SK-N-SH (cell line): ENCODE results near the gene CHMP1A. TPM values are rescaled to one million over a fixed set of nuclear protein-coding genes. Genes with fewer than 3 reads are reported as not detected.
"Not testable (repeated sequence)": the region's sequence is repeated elsewhere in the genome, so short reads cannot be mapped to it uniquely, and the experiment has no call there.

Experiments
- CTCF ChIA-PET: fragments of 300-600, 350-600 bp; formaldehyde crosslinking; extraction: SDS; loops from one replicate; lab custom pipeline; 2021; lab: Yijun Ruan, JAX
- POLR2A ChIA-PET: fragments of 350-600 bp; sonication (Branson Sonifier 250); formaldehyde crosslinking; extraction: SDS; loops from one replicate; lab custom pipeline; 2020; ENCODE audit warnings: antibody characterized with exemption, inconsistent platforms; lab: Yijun Ruan, JAX
- DNase-seq: peaks from one replicate; pipeline ENCODE4 v3.0.0; 2012
- H2AFZ ChIP-seq: fragments of 200-600 bp; sonication (generic); 2 replicates; pipeline ENCODE4 v1.8.1; 2016; ENCODE audit warnings: antibody characterized with exemption, mild to moderate bottlenecking, low read depth
- H3F3A ChIP-seq: fragments of 200-600 bp; sonication (generic); replicated peaks from 2 replicates; pipeline ENCODE3; 2016; ENCODE audit warnings: antibody characterized with exemption, mild to moderate bottlenecking; ENCODE audit not compliant: insufficient read depth
- H3K27ac ChIP-seq, 2 experiments: fragments of 200-500 bp in 1 of 2; fragments of 200-600 bp in 1 of 2; sonication (Bioruptor generic) in 1 of 2; sonication (generic), shearing (Covaris generic) in 1 of 2; 2 replicates each; pipeline versions ENCODE4 v1.5.1 to v1.6.1; 2014 to 2016; ENCODE audit warnings: low read depth in 2 of 2, inconsistent platforms in 1 of 2, low read length in 1 of 2, mild to moderate bottlenecking in 1 of 2, mixed read lengths in 1 of 2
- H3K27me3 ChIP-seq: fragments of 200-600 bp; sonication (generic), shearing (Covaris generic); 2 replicates; pipeline ENCODE4 v1.6.1; 2016; ENCODE audit warnings: mixed run types; ENCODE audit not compliant: insufficient read depth
- H3K36me3 ChIP-seq, 2 experiments: fragments of 200-500 bp in 1 of 2; fragments of 200-600 bp in 1 of 2; sonication (Bioruptor generic) in 1 of 2; sonication (generic) in 1 of 2; replicated peaks in 1 of 2; 2 replicates each; pipeline versions ENCODE3 to v1.5.1; 2014 to 2016; ENCODE audit warnings: low read length in 1 of 2, mild to moderate bottlenecking in 1 of 2; ENCODE audit not compliant: insufficient read depth in 2 of 2, control insufficient read depth in 1 of 2
- H3K4me1 ChIP-seq, 2 experiments: fragments of 200-500 bp in 1 of 2; fragments of 200-600 bp in 1 of 2; sonication (Bioruptor generic) in 1 of 2; sonication (generic), shearing (Covaris generic) in 1 of 2; 2 replicates each; pipeline versions ENCODE4 v1.5.1 to v1.6.1; 2014 to 2016; ENCODE audit warnings: low read depth in 1 of 2, low read length in 1 of 2, mixed run types in 1 of 2; ENCODE audit not compliant: insufficient read depth in 2 of 2, control insufficient read depth in 1 of 2
- H3K4me2 ChIP-seq: fragments of 200-600 bp; sonication (generic), shearing (Covaris generic); 2 replicates; pipeline ENCODE4 v1.6.1; 2017; ENCODE audit warnings: mixed run types
- H3K4me3 ChIP-seq, 2 experiments: fragments of 200-500 bp in 1 of 2; fragments of 200-600 bp in 1 of 2; sonication (Bioruptor generic) in 1 of 2; sonication (generic), shearing (Covaris generic) in 1 of 2; 2 replicates each; pipeline versions ENCODE4 v1.5.1 to v1.8.1; 2014 to 2016; ENCODE audit warnings: low read depth in 2 of 2, inconsistent platforms in 1 of 2, low read length in 1 of 2, mild to moderate bottlenecking in 1 of 2, mixed read lengths in 1 of 2, moderate library complexity in 1 of 2
- H3K79me2 ChIP-seq: fragments of 200-600 bp; sonication (generic); 2 replicates; pipeline ENCODE4 v1.8.1; 2017; ENCODE audit warnings: mild to moderate bottlenecking; ENCODE audit not compliant: insufficient read depth
- H3K9ac ChIP-seq: fragments of 200-600 bp; sonication (generic); 2 replicates; pipeline ENCODE4 v1.6.1; 2017; ENCODE audit warnings: mixed run types
- H3K9me2 ChIP-seq: fragments of 200-600 bp; sonication (generic); 2 replicates; pipeline ENCODE4 v1.6.1; 2017; ENCODE audit warnings: mixed run types
- H3K9me3 ChIP-seq: fragments of 200-600 bp; sonication (generic); 2 replicates; pipeline ENCODE4 v1.6.1; 2017; ENCODE audit warnings: mixed run types, mild to moderate bottlenecking, moderate library complexity
- H4K20me1 ChIP-seq: fragments of 200-600 bp; sonication (generic); 2 replicates; pipeline ENCODE4 v1.6.1; 2017; ENCODE audit warnings: mild to moderate bottlenecking, mixed run types; ENCODE audit not compliant: insufficient read depth
- EP300 ChIP-seq, 2 experiments: IDR thresholded peaks; 2 replicates each; pipeline versions ENCODE4 v1.4.0 to v1.6.1; 2012; ENCODE audit warnings: borderline replicate concordance in 1 of 2, low read depth in 1 of 2, low read length in 1 of 2
- FOSL2 ChIP-seq: IDR thresholded peaks from 2 replicates; pipeline ENCODE4 v1.4.0; 2012; ENCODE audit warnings: low read depth, mild to moderate bottlenecking, moderate library complexity, borderline replicate concordance
- JUND ChIP-seq: IDR thresholded peaks from 2 replicates; pipeline ENCODE4 v1.4.0; 2012
- NFIC ChIP-seq: IDR thresholded peaks from 2 replicates; pipeline ENCODE4 v1.4.0; 2012; ENCODE audit warnings: borderline replicate concordance
- RCOR1 ChIP-seq: fragments of 150-350 bp; IDR thresholded peaks from 2 replicates; pipeline ENCODE4 v1.6.1; 2017; ENCODE audit warnings: antibody characterized with exemption, low read length
- SIN3A ChIP-seq: IDR thresholded peaks from 2 replicates; pipeline ENCODE4 v1.6.1; 2012; ENCODE audit warnings: low read depth, mild to moderate bottlenecking, low read length, moderate library complexity, borderline replicate concordance
- WGBS: methylation state at CpG from one replicate; pipeline ENCODE4 v1.1.6; 2017; ENCODE audit warnings: low lambda C conversion rate; 5-methylcytosine and 5-hydroxymethylcytosine counted together
- polyA plus RNA-seq, 3 experiments: library from polyadenylated mRNA; depleted of rRNA; stranded (reverse); fragments of >200 nt; gene quantifications; 2 replicates each; pipeline ENCODE4 v1.2.3, GENCODE V29; 2012
- TF ChIP-seq, protein P1 (sequence below): IDR thresholded peaks from 2 replicates; pipeline ENCODE4; 2012
- TF ChIP-seq, protein P2 (sequence below): IDR thresholded peaks from 2 replicates; pipeline ENCODE4 v1.4.0; 2012; ENCODE audit warnings: low read depth
- TF ChIP-seq, protein P3 (sequence below): fragments of 150-350 bp; IDR thresholded peaks from 2 replicates; pipeline ENCODE4 v1.6.1; 2016; ENCODE audit warnings: mild to moderate bottlenecking, low read depth, low read length
- TF ChIP-seq, protein P4 (sequence below): fragments of 200-600 bp; sonication (generic); IDR thresholded peaks from 2 replicates; pipeline ENCODE4 v1.6.1; 2017; ENCODE audit warnings: antibody characterized with exemption, mild to moderate bottlenecking, moderate library complexity

Gene CHMP1A
- polyA plus RNA-seq, 1 of the 3 experiments (the other 2 are of a cell fraction), result 138 TPM

DNA sequence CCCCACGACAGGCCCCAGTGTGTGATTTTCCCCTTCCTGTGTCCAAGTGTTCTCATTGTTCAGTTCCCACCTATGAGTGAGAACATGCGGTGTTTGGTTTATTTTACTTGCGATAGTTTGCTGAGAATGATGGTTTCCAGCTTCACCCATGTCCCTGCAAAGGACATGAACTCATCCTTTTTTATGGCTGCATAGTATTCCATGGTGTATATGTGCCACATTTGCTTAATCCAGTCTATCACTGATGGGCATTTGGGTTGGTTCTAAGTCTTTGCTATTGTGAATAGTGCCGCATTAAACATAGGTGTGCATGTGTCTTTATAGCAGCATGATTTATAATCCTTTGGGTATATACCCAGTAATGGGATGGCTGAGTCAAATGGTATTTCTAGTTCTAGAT, 14.1 kb upstream of the CHMP1A start:
- H3F3A ChIP-seq, H2AFZ ChIP-seq, H4K20me1 ChIP-seq, DNase-seq, H3K9ac ChIP-seq, H3K27ac ChIP-seq, H3K4me2 ChIP-seq, H3K9me3 ChIP-seq, H3K36me3 ChIP-seq, POLR2A ChIA-PET, H3K4me1 ChIP-seq, H3K79me2 ChIP-seq, H3K9me2 ChIP-seq, H3K27me3 ChIP-seq, CTCF ChIA-PET, H3K4me3 ChIP-seq: not testable (repeated sequence)
- 89% methylated on average over 4 of the region's 4 CpGs for WGBS

DNA sequence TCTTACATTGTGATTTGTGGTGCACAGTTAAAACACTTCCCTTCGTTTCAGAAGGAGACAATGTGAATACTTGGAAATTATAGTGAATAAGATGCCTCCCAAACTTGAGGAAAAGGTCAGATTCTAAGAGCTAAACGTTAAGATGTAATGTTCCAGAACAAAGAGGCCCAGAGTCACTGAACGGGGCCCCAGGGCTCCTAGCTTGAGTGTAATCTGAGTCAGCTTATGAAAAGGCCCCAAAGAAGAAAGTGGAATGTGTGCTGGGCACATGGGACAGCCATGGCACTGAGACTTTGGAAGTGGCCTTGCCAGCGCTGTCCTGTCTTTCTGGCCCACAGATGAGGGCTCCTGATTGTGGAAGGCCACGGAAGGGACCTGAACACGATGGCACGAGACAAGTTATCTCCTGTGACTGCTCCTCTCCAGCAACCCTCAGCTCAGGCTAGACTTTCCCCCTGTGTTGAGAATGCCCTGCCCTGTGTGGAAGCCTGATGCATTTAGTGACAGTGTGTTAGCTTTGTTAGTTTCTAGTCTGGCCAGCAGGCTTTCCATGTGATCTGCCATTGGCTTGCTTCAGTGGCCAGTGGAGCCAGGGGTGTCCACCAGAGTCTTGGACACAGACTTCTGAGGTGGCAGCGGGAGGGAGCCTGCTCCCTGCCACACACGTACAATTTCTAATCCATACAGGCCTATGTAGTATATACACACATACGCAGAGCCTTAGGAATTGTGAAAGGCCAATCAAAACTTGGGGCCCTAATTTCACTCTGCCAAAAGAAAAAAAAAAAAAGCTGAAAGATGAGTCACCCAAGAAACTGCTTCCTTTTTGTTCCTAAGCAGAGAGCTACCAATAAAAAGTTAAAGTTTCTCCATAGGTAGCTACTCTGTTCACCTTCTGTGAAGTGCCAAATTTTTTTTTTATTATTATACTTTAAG, 13.3 kb upstream of the CHMP1A start:
- no peak overlapping the region for H3K9ac ChIP-seq
- no peaks in the 10 kb centered on the region for H3K27me3 ChIP-seq
- H3F3A ChIP-seq, result peaks cover 4% of the 10 kb centered on the region
- peak overlapping the region in 1 of 2 experiments; percentile 28; a peak in 2 of 4 replicates for H3K27ac ChIP-seq
- CTCF ChIA-PET, result interaction anchor here (1.0 kb wide), 1 partner anchor 190 kb away, joined by 3 read pairs; no protein-coding TSS in a partner anchor
- H3K4me1 ChIP-seq, result no peaks in the 10 kb centered on the region
- no peaks in the 10 kb centered on the region for H3K9me2 ChIP-seq
- WGBS, result 86% methylated on average over 7 of the region's 10 CpGs
- POLR2A ChIA-PET, result no interaction called here
- no peaks in the 10 kb centered on the region for H4K20me1 ChIP-seq
- TF ChIP-seq SIN3A (no peak), JUND (peak; percentile 48; the same call in 1 of the 2 replicates), FOSL2 (peak; percentile 62)
- no peak overlapping the region for H3K4me3 ChIP-seq
- H3K9me3 ChIP-seq, result no peaks in the 10 kb centered on the region
- DNase-seq, result no peak
- H3K36me3 ChIP-seq, result peaks cover 0 to 4% of the 10 kb centered on the region in 2 experiments
- no peaks in the 10 kb centered on the region for H3K79me2 ChIP-seq
- H3K4me2 ChIP-seq, result 0 out of 2 replicates have a peak overlapping the region, but pooled peaks have one; percentile 3
- no peak overlapping the region for H2AFZ ChIP-seq

DNA sequence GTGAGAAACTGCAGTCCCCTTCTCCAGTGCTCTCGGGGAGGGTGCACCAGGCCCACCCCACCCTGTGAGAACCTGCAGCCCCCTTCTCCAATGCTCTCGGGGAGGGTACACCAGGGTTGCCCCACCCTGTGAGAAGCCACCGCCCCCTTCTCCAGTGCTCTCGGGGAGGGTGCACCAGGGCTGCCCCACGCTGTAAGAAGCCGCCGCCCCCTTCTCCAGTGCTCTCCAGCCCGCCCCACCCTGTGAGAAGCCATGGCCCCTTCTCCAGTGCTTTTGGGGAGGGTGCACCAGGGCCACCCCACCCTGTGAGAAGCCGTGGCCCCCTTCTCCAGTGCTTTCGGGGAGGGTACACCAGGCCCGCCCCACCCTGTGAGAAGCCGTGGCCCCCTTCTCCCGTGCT, 12.2 kb upstream of the CHMP1A start:
- Histone ChIP-seq H3K4me2 (no peak overlapping the region), H3K36me3 (peaks cover 0 to 5% of the 10 kb centered on the region in 2 experiments), H4K20me1 (no peaks in the 10 kb centered on the region), H3K27ac (no peak overlapping the region), H3K9ac (no peak overlapping the region), H3K9me2 (no peaks in the 10 kb centered on the region), H3K4me3 (no peak overlapping the region), H3K27me3 (no peaks in the 10 kb centered on the region), H3K79me2 (no peaks in the 10 kb centered on the region), H3K9me3 (no peaks in the 10 kb centered on the region), H3K4me1 (no peaks in the 10 kb centered on the region), H3F3A (peaks cover 4% of the 10 kb centered on the region), H2AFZ (no peak overlapping the region)
- WGBS, result 68% methylated on average over 3 of the region's 13 CpGs
- no peak for DNase-seq
- ChIA-PET CTCF (interaction anchor here (1.0 kb wide), 1 partner anchor 191 kb away, joined by 3 read pairs; no protein-coding TSS in a partner anchor), POLR2A (no interaction called here)
- TF ChIP-seq FOSL2 (no peak), NFIC (no peak), EP300 (IDR thresholded peaks at IDR 0.05; ENCODE audit: borderline replicate concordance in 1 of 2, low read depth in 1 of 2, low read length in 1 of 2) (no peak), RCOR1 (no peak), SIN3A (no peak)
- TF ChIP-seq, protein P1, sequence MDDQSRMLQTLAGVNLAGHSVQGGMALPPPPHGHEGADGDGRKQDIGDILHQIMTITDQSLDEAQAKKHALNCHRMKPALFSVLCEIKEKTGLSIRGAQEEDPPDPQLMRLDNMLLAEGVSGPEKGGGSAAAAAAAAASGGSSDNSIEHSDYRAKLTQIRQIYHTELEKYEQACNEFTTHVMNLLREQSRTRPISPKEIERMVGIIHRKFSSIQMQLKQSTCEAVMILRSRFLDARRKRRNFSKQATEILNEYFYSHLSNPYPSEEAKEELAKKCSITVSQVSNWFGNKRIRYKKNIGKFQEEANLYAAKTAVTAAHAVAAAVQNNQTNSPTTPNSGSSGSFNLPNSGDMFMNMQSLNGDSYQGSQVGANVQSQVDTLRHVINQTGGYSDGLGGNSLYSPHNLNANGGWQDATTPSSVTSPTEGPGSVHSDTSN, result no peak
- TF ChIP-seq, protein P2, sequence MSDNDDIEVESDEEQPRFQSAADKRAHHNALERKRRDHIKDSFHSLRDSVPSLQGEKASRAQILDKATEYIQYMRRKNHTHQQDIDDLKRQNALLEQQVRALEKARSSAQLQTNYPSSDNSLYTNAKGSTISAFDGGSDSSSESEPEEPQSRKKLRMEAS, result no peak
- TF ChIP-seq, protein P3, sequence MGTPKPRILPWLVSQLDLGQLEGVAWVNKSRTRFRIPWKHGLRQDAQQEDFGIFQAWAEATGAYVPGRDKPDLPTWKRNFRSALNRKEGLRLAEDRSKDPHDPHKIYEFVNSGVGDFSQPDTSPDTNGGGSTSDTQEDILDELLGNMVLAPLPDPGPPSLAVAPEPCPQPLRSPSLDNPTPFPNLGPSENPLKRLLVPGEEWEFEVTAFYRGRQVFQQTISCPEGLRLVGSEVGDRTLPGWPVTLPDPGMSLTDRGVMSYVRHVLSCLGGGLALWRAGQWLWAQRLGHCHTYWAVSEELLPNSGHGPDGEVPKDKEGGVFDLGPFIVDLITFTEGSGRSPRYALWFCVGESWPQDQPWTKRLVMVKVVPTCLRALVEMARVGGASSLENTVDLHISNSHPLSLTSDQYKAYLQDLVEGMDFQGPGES, result no peak
- TF ChIP-seq, protein P4, sequence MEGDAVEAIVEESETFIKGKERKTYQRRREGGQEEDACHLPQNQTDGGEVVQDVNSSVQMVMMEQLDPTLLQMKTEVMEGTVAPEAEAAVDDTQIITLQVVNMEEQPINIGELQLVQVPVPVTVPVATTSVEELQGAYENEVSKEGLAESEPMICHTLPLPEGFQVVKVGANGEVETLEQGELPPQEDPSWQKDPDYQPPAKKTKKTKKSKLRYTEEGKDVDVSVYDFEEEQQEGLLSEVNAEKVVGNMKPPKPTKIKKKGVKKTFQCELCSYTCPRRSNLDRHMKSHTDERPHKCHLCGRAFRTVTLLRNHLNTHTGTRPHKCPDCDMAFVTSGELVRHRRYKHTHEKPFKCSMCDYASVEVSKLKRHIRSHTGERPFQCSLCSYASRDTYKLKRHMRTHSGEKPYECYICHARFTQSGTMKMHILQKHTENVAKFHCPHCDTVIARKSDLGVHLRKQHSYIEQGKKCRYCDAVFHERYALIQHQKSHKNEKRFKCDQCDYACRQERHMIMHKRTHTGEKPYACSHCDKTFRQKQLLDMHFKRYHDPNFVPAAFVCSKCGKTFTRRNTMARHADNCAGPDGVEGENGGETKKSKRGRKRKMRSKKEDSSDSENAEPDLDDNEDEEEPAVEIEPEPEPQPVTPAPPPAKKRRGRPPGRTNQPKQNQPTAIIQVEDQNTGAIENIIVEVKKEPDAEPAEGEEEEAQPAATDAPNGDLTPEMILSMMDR, result no peak
